ENCODE data around the gene MIPOL1. TPM values are rescaled to one million over a fixed set of nuclear protein-coding genes. Genes with fewer than 3 reads are reported as not detected.

The MIPOL1 gene
- total and polyA plus RNA-seq, 7 donors, result 0.77 to 5.6 (median 5.1) TPM

- H3K27me3 ChIP-seq (ENCODE audit: insufficient read depth in 3 of 3, low read length in 2 of 3), result peaks cover 0 to 98% (median 69%) of the 10 kb centered on the region in 3 donors
- TF ChIP-seq, protein P1, sequence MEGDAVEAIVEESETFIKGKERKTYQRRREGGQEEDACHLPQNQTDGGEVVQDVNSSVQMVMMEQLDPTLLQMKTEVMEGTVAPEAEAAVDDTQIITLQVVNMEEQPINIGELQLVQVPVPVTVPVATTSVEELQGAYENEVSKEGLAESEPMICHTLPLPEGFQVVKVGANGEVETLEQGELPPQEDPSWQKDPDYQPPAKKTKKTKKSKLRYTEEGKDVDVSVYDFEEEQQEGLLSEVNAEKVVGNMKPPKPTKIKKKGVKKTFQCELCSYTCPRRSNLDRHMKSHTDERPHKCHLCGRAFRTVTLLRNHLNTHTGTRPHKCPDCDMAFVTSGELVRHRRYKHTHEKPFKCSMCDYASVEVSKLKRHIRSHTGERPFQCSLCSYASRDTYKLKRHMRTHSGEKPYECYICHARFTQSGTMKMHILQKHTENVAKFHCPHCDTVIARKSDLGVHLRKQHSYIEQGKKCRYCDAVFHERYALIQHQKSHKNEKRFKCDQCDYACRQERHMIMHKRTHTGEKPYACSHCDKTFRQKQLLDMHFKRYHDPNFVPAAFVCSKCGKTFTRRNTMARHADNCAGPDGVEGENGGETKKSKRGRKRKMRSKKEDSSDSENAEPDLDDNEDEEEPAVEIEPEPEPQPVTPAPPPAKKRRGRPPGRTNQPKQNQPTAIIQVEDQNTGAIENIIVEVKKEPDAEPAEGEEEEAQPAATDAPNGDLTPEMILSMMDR (IDR thresholded peaks at IDR 0.05), result no peak
- ATAC-seq, result no peak
- no peaks in the 10 kb centered on the region for H3K9me3 ChIP-seq
- peaks cover 34% of the 10 kb centered on the region for H3K4me1 ChIP-seq
- no peaks in the 10 kb centered on the region for H3K36me3 ChIP-seq (ENCODE audit: insufficient read depth in 1 of 2, low read depth in 1 of 2)
- intact Hi-C loops (cut with DNase I), result loop anchor here in 1 of 2 donors (10.0 kb wide), 1 partner anchor 351 kb away; no protein-coding TSS in a partner anchor
- peak overlapping the region; percentile 62 for H3K4me3 ChIP-seq
- no peak overlapping the region for H3K27ac ChIP-seq
- 5 to 9% (median 6%) methylated on average over 44 to 46 of the region's 46 CpGs for WGBS, 3 donors
- no peak for DNase-seq
Measured at GRCh38 chr14:37595809-37596621, 398.3 kb downstream of the MIPOL1 start.

- intact Hi-C loops (cut with DNase I), result loop anchor here in 1 of 2 donors (10.0 kb wide), 1 partner anchor 352 kb away; no protein-coding TSS in a partner anchor
- DNase-seq (no peak), ATAC-seq (no peak)
- WGBS, 3 donors, result 13 to 25% (median 22%) methylated on average over 7 of the region's 7 CpGs
- Histone ChIP-seq H3K9me3 (no peaks in the 10 kb centered on the region), H3K36me3 (ENCODE audit: insufficient read depth in 1 of 2, low read depth in 1 of 2) (no peaks in the 10 kb centered on the region), H3K27me3 (ENCODE audit: insufficient read depth in 3 of 3, low read length in 2 of 3) (peaks cover 0 to 98% (median 65%) of the 10 kb centered on the region in 3 donors), H3K4me3 (no peak overlapping the region), H3K4me1 (peaks cover 34% of the 10 kb centered on the region), H3K27ac (no peak overlapping the region)
- TF ChIP-seq, protein P1 (IDR thresholded peaks at IDR 0.05), result no peak
Measured at GRCh38 chr14:37596790-37597472, 399.2 kb downstream of the MIPOL1 start.

- intact Hi-C loops (cut with DNase I), result loop anchor here in 1 of 2 donors (10.0 kb wide), 1 partner anchor 353 kb away; no protein-coding TSS in a partner anchor
- WGBS, 3 donors, result 7 to 11% (median 8%) methylated on average over 19 to 20 of the region's 20 CpGs
- Histone ChIP-seq H3K27ac (no peak overlapping the region), H3K36me3 (ENCODE audit: insufficient read depth in 1 of 2, low read depth in 1 of 2) (no peaks in the 10 kb centered on the region), H3K27me3 (ENCODE audit: insufficient read depth in 3 of 3, low read length in 2 of 3) (peaks cover 0 to 98% (median 64%) of the 10 kb centered on the region in 3 donors), H3K9me3 (no peaks in the 10 kb centered on the region), H3K4me3 (no peak overlapping the region), H3K4me1 (peaks cover 34% of the 10 kb centered on the region)
- ATAC-seq (no peak), DNase-seq (no peak)
- TF ChIP-seq, protein P1 (IDR thresholded peaks at IDR 0.05), result no peak
Measured at GRCh38 chr14:37597538-37597913, 399.8 kb downstream of the MIPOL1 start.

DNA sequence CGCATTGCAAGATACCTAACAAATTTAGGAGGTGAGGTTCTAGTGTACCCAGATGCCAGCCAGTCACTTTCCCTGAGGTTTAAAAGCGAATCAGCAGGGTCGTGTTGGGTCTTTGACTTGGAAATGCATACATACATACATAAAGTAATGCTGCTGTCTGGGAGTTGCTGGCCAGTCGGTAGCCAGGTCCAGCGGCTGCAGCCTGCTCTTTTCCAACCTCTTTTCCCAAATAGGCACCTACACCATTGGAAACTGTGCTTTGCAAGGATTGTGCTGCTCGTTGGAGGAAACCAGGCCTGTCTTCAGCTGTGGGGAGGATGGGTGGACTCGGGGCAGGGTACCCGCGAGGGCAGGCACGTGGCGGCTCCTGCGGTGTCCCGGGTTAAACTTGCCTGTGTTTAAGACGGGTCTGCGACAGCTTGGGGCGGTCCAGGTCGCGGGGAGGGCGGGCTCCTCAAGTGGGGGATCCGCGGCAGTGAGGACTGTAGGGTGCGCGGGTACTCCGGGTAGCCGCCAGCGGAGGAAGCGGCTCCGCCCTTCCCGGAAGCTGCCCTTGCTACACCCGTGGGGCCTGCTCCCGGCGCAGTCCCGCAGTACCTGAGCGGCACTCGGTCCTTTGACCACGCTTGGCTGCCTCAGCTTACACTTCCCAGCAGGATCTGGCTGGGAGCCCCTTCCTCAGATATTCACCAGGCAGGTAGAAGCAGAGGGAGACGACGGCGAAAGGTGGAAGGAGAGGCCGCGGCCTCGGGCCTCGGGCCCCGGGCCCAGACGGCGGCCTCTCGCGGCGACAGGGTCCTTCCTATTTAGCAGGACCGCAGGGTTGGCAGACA, 400.4 kb downstream of the MIPOL1 start:
- TF ChIP-seq, protein P1 (IDR thresholded peaks at IDR 0.05), result no peak
- no peak for DNase-seq
- peaks cover 34% of the 10 kb centered on the region for H3K4me1 ChIP-seq
- H3K9me3 ChIP-seq, result no peaks in the 10 kb centered on the region
- intact Hi-C loops (cut with DNase I), result loop anchor here in 1 of 2 donors (10.0 kb wide), 1 partner anchor 353 kb away; no protein-coding TSS in a partner anchor
- H3K36me3 ChIP-seq (ENCODE audit: insufficient read depth in 1 of 2, low read depth in 1 of 2), result no peaks in the 10 kb centered on the region
- peaks cover 0 to 98% (median 64%) of the 10 kb centered on the region in 3 donors for H3K27me3 ChIP-seq (ENCODE audit: insufficient read depth in 3 of 3, low read length in 2 of 3)
- no peak for ATAC-seq
- WGBS, 3 donors, result 4 to 7% (median 6%) methylated on average over 30 to 50 of the region's 50 CpGs
- H3K4me3 ChIP-seq, result peak overlapping the region; percentile 44
- H3K27ac ChIP-seq, result no peak overlapping the region

All from psoas muscle (tissue), 8 donors.